Liver (tissue), 3 donors: ENCODE results near the gene RNF175.

ENCODE experiments used
- CTCF ChIP-seq: fragments of 150-350 bp; IDR thresholded peaks from 2 replicates; pipeline ENCODE4 v1.5.1; 2017; ENCODE audit warnings: improper control_type of control experiment, low read depth, low read length; ENCODE audit not compliant: missing input control
- EGR1 ChIP-seq, 2 donors: IDR thresholded peaks; 2 replicates each; pipeline ENCODE4 v1.6.1; 2016 to 2018; ENCODE audit warnings: antibody characterized with exemption in 2 of 2, low read depth in 2 of 2
- GABPA ChIP-seq, 2 donors: IDR thresholded peaks in 1 of 2; conservative IDR thresholded peaks in 1 of 2; 2 replicates each; pipeline ENCODE4 v1.6.1; 2016; ENCODE audit warnings: antibody characterized with exemption in 2 of 2, mild to moderate bottlenecking in 1 of 2, moderate library complexity in 1 of 2
- JUND ChIP-seq, 2 donors: IDR thresholded peaks; 2 replicates each; pipeline ENCODE4 v1.6.1; 2016; ENCODE audit warnings: antibody characterized with exemption in 2 of 2
- MAX ChIP-seq: IDR thresholded peaks from 2 replicates; pipeline ENCODE4 v1.6.1; 2016; ENCODE audit warnings: antibody characterized with exemption
- REST ChIP-seq: IDR thresholded peaks from 2 replicates; pipeline ENCODE4 v1.6.1; 2016; ENCODE audit warnings: antibody characterized with exemption, mild to moderate bottlenecking
- SP1 ChIP-seq: IDR thresholded peaks from 2 replicates; pipeline ENCODE4 v1.6.1; 2018; ENCODE audit warnings: antibody characterized with exemption, mild to moderate bottlenecking
- TF ChIP-seq, protein P1 (sequence below): IDR thresholded peaks from 2 replicates; pipeline ENCODE4 v1.6.1; 2016; ENCODE audit warnings: antibody characterized with exemption
- donor health status: healthy.
- donor health status: healthy.

GRCh38 chr4:153794006-153794405 lies 34.2 kb upstream of the RNF175 start:
- TF ChIP-seq JUND (IDR thresholded peaks at IDR 0.05) (no peak), CTCF (no peak), GABPA (IDR thresholded peaks at IDR 0.05 in 1 of 2, conservative IDR thresholded peaks at IDR 0.05 in 1 of 2) (no peak), SP1 (no peak), MAX (no peak), REST (no peak), EGR1 (IDR thresholded peaks at IDR 0.05; ENCODE audit: low read depth in 2 of 2) (no peak)
- TF ChIP-seq, protein P1, sequence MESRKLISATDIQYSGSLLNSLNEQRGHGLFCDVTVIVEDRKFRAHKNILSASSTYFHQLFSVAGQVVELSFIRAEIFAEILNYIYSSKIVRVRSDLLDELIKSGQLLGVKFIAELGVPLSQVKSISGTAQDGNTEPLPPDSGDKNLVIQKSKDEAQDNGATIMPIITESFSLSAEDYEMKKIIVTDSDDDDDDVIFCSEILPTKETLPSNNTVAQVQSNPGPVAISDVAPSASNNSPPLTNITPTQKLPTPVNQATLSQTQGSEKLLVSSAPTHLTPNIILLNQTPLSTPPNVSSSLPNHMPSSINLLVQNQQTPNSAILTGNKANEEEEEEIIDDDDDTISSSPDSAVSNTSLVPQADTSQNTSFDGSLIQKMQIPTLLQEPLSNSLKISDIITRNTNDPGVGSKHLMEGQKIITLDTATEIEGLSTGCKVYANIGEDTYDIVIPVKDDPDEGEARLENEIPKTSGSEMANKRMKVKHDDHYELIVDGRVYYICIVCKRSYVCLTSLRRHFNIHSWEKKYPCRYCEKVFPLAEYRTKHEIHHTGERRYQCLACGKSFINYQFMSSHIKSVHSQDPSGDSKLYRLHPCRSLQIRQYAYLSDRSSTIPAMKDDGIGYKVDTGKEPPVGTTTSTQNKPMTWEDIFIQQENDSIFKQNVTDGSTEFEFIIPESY = no peak
